Measurements from ENCODE around the gene PTPN13.

The PTPN13 gene

DNA sequence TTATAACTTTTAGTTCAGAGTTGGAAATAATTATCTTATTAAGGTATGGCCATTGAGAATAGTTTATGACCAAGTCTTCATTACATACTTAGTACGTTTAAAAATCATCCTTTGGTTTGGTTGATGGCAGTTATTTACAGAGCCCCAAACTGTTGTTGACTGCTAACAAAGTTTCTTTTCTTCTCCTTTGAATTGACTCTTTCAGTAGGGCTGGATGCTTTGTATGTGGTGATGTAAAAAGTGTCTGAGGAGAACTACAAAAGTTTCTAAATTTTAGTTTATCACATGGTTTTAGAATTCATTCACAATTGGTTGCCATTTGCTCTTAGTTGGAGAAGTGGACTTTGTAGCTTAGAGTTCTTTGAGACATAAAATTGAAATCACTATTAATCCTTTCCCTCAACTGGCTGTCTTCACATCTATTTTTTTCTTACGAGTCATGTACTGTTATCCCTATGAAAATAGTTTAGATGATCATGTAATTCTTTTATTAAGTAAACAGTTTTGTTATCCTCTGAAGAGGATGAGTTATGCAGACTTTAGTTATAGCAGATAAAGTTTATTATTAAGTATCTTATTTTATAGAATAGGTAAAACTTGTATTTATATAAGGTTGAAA is 14.8 kb downstream of the PTPN13 start:
- Histone ChIP-seq H3K4me3 (ENCODE audit: severe bottlenecking) (no peak overlapping the region), H3K4me1 (ENCODE audit: insufficient read depth, poor library complexity, severe bottlenecking) (peaks cover 8% of the 10 kb centered on the region), H3K27me3 (ENCODE audit: insufficient read depth, poor library complexity, severe bottlenecking) (no peaks in the 10 kb centered on the region), H3K36me3 (ENCODE audit: low read depth) (peaks cover 5% of the 10 kb centered on the region; the same call in 1 of the 2 replicates), H3K27ac (ENCODE audit: poor library complexity, severe bottlenecking) (no peak overlapping the region), H3K9me3 (ENCODE audit: severe bottlenecking) (no peaks in the 10 kb centered on the region)
- no peak for DNase-seq (ENCODE audit: low spot score)
- ATAC-seq (ENCODE audit: low read depth) = no peak
- TF ChIP-seq, protein P1, sequence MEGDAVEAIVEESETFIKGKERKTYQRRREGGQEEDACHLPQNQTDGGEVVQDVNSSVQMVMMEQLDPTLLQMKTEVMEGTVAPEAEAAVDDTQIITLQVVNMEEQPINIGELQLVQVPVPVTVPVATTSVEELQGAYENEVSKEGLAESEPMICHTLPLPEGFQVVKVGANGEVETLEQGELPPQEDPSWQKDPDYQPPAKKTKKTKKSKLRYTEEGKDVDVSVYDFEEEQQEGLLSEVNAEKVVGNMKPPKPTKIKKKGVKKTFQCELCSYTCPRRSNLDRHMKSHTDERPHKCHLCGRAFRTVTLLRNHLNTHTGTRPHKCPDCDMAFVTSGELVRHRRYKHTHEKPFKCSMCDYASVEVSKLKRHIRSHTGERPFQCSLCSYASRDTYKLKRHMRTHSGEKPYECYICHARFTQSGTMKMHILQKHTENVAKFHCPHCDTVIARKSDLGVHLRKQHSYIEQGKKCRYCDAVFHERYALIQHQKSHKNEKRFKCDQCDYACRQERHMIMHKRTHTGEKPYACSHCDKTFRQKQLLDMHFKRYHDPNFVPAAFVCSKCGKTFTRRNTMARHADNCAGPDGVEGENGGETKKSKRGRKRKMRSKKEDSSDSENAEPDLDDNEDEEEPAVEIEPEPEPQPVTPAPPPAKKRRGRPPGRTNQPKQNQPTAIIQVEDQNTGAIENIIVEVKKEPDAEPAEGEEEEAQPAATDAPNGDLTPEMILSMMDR (IDR thresholded peaks at IDR 0.05; ENCODE audit: poor library complexity, severe bottlenecking) = no peak

DNA sequence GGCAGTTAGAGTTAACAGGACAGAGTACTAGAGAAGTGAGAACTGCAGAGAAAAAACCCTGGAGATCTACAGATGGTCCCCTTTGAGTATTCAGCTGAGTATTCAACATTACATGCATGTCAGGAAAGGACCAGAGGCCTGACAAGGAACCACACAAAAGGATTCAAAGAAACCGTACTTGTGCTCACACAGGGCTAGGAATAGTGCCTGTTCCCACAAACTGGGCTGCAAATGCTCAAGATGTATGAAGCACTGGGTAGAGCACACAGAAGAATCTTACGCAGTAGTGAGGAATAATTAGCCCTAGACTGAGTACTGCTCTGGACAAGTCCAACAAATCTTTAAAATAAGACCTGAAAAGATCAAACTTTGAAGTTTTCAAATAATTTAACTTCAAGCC is 17.6 kb downstream of the PTPN13 start:
- Histone ChIP-seq H3K27ac (ENCODE audit: poor library complexity, severe bottlenecking) (no peak overlapping the region), H3K36me3 (ENCODE audit: low read depth) (peaks cover 5% of the 10 kb centered on the region; the same call in 1 of the 2 replicates), H3K4me1 (ENCODE audit: insufficient read depth, poor library complexity, severe bottlenecking) (peaks cover 6% of the 10 kb centered on the region), H3K9me3 (ENCODE audit: severe bottlenecking) (no peaks in the 10 kb centered on the region), H3K4me3 (ENCODE audit: severe bottlenecking) (no peak overlapping the region), H3K27me3 (ENCODE audit: insufficient read depth, poor library complexity, severe bottlenecking) (no peaks in the 10 kb centered on the region)
- ATAC-seq (ENCODE audit: low read depth) = no peak
- no peak for DNase-seq (ENCODE audit: low spot score)
- TF ChIP-seq, protein P1 (IDR thresholded peaks at IDR 0.05; ENCODE audit: poor library complexity, severe bottlenecking) = no peak

DNA sequence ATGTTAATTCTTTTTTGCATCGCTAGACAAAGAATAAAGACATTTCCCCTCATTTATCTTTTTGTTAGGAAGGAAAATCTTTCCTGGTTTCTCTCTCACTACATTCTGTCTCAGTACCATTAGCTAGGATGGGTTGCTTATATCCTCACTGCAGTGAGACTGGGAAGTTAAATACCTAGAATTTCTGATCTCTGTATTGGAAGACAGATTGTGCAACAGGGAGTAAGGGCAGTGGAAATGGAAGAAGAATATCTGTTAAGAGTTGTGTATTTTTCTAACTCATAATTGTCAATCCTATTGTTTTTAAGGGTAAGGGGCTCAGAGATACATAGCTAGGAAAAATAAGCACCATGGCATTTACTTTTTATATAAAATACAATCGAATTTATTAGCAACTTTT is 19.6 kb downstream of the PTPN13 start:
- Histone ChIP-seq H3K36me3 (ENCODE audit: low read depth) (peaks cover 5% of the 10 kb centered on the region; the same call in 1 of the 2 replicates), H3K4me1 (ENCODE audit: insufficient read depth, poor library complexity, severe bottlenecking) (no peaks in the 10 kb centered on the region), H3K4me3 (ENCODE audit: severe bottlenecking) (no peak overlapping the region), H3K27ac (ENCODE audit: poor library complexity, severe bottlenecking) (no peak overlapping the region), H3K27me3 (ENCODE audit: insufficient read depth, poor library complexity, severe bottlenecking) (no peaks in the 10 kb centered on the region), H3K9me3 (ENCODE audit: severe bottlenecking) (no peaks in the 10 kb centered on the region)
- TF ChIP-seq, protein P1 (IDR thresholded peaks at IDR 0.05; ENCODE audit: poor library complexity, severe bottlenecking) = no peak
- ATAC-seq (ENCODE audit: low read depth) = no peak
- no peak for DNase-seq (ENCODE audit: low spot score)

DNA sequence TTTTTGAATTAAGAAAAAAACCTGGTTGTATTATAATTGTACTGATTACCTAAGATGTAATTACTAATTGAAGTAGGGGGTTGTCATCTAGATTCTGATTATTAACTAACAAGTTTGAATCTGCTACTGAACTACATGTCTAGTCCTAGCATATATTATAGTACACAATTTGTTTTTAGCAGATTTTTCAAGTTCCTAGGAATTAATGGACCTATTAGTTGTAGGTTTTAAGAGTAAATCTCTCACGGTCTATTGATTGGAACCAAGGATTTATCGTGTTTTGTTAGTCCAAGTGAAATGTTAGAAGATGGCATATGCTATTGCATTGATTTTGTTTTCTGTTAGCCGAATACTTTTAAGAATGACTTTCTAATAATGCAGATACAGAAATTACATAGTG is 20.8 kb downstream of the PTPN13 start:
- Histone ChIP-seq H3K27ac (ENCODE audit: poor library complexity, severe bottlenecking) (no peak overlapping the region), H3K27me3 (ENCODE audit: insufficient read depth, poor library complexity, severe bottlenecking) (no peaks in the 10 kb centered on the region), H3K4me3 (ENCODE audit: severe bottlenecking) (no peak overlapping the region), H3K4me1 (ENCODE audit: insufficient read depth, poor library complexity, severe bottlenecking) (peaks cover 2% of the 10 kb centered on the region), H3K9me3 (ENCODE audit: severe bottlenecking) (no peaks in the 10 kb centered on the region), H3K36me3 (ENCODE audit: low read depth) (no peaks in the 10 kb centered on the region; the same call in 1 of the 2 replicates)
- ATAC-seq (ENCODE audit: low read depth) = no peak
- TF ChIP-seq, protein P1 (IDR thresholded peaks at IDR 0.05; ENCODE audit: poor library complexity, severe bottlenecking) = no peak
- DNase-seq (ENCODE audit: low spot score) = no peak

DNA sequence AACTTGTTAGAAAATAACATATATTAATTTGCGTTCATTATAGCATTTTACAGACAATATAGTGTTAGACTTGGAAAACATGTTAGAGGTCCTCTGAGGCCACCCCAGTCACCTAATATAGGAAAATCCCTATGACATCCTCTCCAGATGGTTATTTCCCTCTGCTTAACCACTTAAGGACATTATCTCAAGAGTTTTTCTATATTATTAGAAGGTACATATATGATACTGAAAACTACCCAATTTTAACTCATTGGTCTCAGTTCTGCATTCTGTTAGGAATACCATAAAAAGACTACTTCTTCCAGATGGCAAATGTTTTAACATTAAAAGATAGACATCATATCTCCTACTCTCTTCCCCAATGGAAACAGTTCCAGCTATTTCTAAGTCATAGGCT is 21.4 kb downstream of the PTPN13 start:
- no peaks in the 10 kb centered on the region for H3K27me3 ChIP-seq (ENCODE audit: insufficient read depth, poor library complexity, severe bottlenecking)
- no peaks in the 10 kb centered on the region for H3K9me3 ChIP-seq (ENCODE audit: severe bottlenecking)
- H3K4me3 ChIP-seq (ENCODE audit: severe bottlenecking) = no peak overlapping the region
- TF ChIP-seq, protein P1 (IDR thresholded peaks at IDR 0.05; ENCODE audit: poor library complexity, severe bottlenecking) = no peak
- DNase-seq (ENCODE audit: low spot score) (no peak), ATAC-seq (ENCODE audit: low read depth) (no peak)
- no peaks in the 10 kb centered on the region for H3K36me3 ChIP-seq (ENCODE audit: low read depth)
- no peak overlapping the region for H3K27ac ChIP-seq (ENCODE audit: poor library complexity, severe bottlenecking)
- H3K4me1 ChIP-seq (ENCODE audit: insufficient read depth, poor library complexity, severe bottlenecking) = peaks cover 2% of the 10 kb centered on the region

Data from RWPE2 (cell line).